Fibroblast of skin of right quadriceps (primary cell): ENCODE results near the gene PLPP4.

Experiments
- DNase-seq: peaks from one replicate; pipeline ENCODE4 v3.0.0-alpha.2; 2013

Gene PLPP4

DNA sequence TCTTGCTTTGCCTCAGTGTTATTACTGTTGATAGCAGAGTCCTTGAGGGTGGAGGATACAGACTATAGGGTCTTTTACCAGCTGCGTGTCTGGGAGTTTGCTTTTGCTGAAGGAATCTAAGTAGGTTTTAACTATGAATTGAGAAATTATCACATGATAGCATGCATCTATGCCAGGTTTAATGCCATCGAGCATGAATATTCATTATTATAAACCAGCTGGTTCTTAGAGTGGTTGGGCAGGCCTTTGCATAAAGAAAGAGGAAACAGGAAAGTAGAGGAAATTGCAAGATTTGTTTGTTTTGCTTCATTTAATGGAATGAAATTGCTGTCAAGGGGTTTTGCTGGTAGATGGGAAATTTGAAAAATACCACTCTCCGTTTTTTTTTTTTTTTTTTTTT lies 70.7 kb downstream of the PLPP4 start:
- no peak for DNase-seq

- no peak for DNase-seq
These were observed 73.7 kb downstream of the PLPP4 start for GRCh38 chr10:120530699-120531098.

- DNase-seq, result no peak
These were observed 81.1 kb downstream of the PLPP4 start for GRCh38 chr10:120538091-120538490.

DNA sequence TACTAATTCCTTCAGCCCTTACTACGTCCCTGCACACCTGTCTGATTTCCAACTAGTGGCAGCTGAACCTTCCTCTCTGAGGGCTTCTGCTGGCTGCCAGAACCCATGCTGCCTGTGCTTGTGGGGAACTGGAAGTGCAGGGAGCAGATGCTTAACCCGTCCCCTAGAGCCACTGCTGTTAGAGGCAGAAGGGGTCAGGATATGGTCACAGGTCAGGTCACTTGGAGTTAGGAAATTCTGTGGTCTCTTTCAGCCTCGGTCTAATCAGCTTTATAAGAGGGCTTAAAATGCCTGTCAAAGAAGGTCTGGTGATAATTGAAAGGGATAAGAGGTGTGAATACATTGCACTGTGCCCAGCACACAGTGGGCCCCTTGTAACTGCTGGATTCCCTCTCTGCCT lies 82.0 kb downstream of the PLPP4 start:
- DNase-seq, result no peak

- no peak for DNase-seq
These were observed 83.5 kb downstream of the PLPP4 start for GRCh38 chr10:120540486-120540885.

GRCh38 chr10:120541984-120542383 lies 85.0 kb downstream of the PLPP4 start:
- no peak for DNase-seq

- DNase-seq, result no peak
These were observed 85.6 kb downstream of the PLPP4 start for GRCh38 chr10:120542591-120542990.

DNA sequence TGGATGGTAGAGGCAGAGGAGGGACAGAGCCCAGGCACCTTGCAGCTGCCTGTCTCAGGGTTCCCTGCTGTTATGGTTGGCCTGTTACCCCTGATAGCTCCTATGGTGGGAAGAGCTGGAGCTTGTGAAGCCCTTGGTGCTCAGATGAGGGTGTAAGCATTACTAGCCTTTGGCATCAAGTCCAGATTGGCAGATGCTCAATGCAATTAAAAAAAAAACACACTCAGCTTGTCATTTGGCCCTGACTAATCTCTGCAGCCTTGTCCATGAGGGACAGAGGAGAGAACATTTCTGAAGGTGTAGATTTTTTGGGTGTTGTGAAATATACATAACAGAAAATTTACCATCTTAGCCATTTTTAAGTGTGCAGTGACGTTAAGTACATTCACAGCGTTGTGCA lies 86.3 kb downstream of the PLPP4 start:
- no peak for DNase-seq

- DNase-seq, result no peak
These were observed 91.2 kb downstream of the PLPP4 start for GRCh38 chr10:120548210-120548609.

- DNase-seq, result no peak
These were observed 95.2 kb downstream of the PLPP4 start for GRCh38 chr10:120552262-120552661.

GRCh38 chr10:120553911-120554310 lies 96.9 kb downstream of the PLPP4 start:
- no peak for DNase-seq

DNA sequence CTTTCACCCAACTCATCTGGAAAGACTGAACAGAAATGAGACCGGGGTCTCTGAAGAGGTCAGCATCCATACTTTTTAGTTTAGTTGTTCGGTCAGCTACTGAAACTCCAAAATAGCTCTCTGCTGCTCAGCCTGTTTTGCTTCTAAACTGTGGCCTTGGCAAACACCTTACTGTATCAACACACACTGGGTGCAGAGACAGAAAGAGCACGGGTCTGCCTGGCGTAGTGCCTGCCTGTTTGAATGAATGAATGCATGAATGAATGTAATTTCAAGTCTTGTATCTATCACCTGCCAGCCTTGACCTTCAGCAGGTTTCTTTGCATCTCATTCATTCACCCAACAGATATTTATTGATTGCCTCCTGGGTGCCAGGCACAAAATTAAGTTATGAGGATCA lies 98.4 kb downstream of the PLPP4 start:
- DNase-seq, result no peak

DNA sequence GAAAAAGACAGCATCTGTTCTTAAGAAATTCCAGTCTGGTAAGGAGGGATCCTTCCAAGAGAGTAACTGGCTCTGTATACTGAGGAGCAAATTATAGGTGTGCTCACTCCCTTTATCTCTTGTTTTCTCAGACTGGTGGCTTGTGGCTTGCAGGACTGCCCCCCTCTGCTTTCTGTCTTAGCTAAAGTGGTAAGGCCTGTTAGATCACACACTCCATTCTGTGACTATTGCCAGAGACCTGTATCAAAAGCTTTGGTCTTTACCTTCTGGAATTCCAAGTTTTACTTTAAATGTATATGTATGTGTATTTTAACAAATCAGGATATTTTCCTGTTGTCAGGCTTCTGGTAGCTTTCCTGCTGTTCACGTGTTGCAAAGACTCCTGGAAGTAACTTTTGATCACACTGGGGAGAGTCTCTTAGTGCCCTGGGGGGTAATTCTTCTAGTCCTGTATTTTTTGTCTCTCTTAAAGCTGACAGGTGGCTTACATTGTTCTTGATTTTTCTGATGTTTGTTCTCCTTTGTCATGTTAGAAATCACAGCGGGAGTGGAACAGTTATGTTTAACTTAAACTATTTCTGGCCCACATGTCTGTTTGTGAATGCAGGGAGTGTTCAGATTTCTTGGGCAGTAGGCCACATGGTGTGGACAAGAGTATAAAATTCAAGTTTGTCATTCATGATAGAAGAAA lies 99.0 kb downstream of the PLPP4 start:
- no peak for DNase-seq

- DNase-seq, result no peak
These were observed 100.3 kb downstream of the PLPP4 start for GRCh38 chr10:120557311-120557710.

GRCh38 chr10:120559800-120560199 lies 102.8 kb downstream of the PLPP4 start:
- no peak for DNase-seq

- no peak for DNase-seq
These were observed 105.9 kb downstream of the PLPP4 start for GRCh38 chr10:120562956-120563355.

DNA sequence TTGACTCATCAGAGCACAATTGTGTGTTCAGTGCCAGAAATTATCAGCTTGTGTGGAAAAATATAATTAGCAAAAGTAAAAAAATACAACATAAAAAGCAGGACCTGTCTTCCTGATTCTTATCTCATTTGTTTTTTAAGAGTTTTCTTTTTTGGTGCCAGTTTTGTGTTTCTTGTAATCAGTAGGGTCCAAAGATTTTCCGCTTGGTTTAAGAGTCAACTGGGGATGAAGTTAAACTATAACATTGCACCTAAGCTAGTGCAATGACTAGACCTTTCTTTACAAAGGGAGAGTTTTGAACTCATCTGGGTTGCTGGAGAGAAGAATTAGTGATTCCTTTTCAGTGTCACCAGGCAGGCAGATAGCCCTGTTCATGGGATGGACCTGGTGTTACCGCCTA lies 113.4 kb downstream of the PLPP4 start:
- DNase-seq, result no peak

GRCh38 chr10:120571266-120571665 lies 114.2 kb downstream of the PLPP4 start:
- DNase-seq, result no peak

DNA sequence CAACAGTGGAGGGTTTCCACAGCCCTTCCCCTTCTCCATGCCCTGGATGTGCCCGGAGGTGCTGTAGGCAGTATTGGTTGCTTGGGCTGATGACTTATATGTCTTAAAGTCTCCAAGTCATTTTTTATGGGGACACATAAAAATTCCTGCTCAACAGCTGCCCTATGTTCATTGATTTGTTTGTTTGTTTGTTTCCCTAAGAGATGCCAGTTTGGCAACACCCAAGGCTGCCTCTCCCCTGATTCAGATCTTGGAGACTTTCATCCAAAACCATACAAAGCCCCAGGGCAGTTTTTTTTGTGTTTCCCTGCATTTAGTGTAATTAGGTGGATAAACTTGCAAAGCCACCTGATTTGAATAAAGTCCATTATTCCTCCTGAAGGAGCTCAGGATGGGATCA lies 115.3 kb downstream of the PLPP4 start:
- DNase-seq, result no peak

- DNase-seq, result no peak
These were observed 116.3 kb downstream of the PLPP4 start for GRCh38 chr10:120573355-120573754.

DNA sequence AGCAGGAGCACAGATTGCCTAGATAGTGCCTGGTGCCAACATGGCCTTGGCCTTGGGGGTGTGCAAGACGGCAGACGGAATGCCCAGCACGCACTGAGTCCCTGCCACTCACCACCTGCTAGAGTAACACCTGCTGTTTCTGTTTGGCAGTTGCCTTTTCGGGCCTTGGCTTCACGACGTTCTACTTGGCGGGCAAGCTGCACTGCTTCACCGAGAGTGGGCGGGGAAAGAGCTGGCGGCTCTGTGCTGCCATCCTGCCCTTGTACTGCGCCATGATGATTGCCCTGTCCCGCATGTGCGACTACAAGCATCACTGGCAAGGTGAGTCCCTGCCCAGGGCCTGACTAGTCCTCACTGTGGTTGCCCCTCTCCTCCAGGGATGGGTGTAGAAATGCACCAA lies 118.0 kb downstream of the PLPP4 start:
- no peak for DNase-seq

- no peak for DNase-seq
These were observed 118.4 kb downstream of the PLPP4 start for GRCh38 chr10:120575411-120575810.

- DNase-seq, result no peak
These were observed 121.1 kb downstream of the PLPP4 start for GRCh38 chr10:120578134-120578533.

- no peak for DNase-seq
These were observed 121.9 kb downstream of the PLPP4 start for GRCh38 chr10:120578890-120579289.
